CD4-positive, alpha-beta T cell treated with Interleukin-6 at 100 ng/mL for 8 hours (primary cell): ENCODE results near the gene PWP1.

Experiments
- DNase-seq: peaks from one replicate; pipeline ENCODE4 v3.0.0-alpha.2; 2020; ENCODE audit warnings: mixed read lengths, low spot score

Gene PWP1

GRCh38 chr12:107685360-107686248, at the start of gene PWP1:
PWP1 (plus strand) TSS chr12:107685799; CDS start chr12:107685900, 101 bp downstream.
- DNase-seq: peak; percentile 94

GRCh38 chr12:107641154-107641553, 44.4 kb upstream of the PWP1 start:
- DNase-seq: no peak

- DNase-seq: no peak
These were observed 43.4 kb upstream of the PWP1 start for GRCh38 chr12:107642240-107642639.

- DNase-seq: no peak
These were observed 39.8 kb upstream of the PWP1 start for GRCh38 chr12:107645630-107646333.

- no peak for DNase-seq
These were observed 39.2 kb upstream of the PWP1 start for GRCh38 chr12:107646436-107646835.

GRCh38 chr12:107649661-107650061, 35.9 kb upstream of the PWP1 start:
- DNase-seq: no peak

- DNase-seq: no peak
These were observed 34.6 kb upstream of the PWP1 start for GRCh38 chr12:107650977-107651376.

- no peak for DNase-seq
These were observed 33.8 kb upstream of the PWP1 start for GRCh38 chr12:107651571-107652449.

GRCh38 chr12:107653519-107653918, 32.1 kb upstream of the PWP1 start:
- no peak for DNase-seq

GRCh38 chr12:107654873-107655272, 30.7 kb upstream of the PWP1 start:
- DNase-seq: no peak

GRCh38 chr12:107655281-107656065, 30.1 kb upstream of the PWP1 start:
- no peak for DNase-seq

- no peak for DNase-seq
These were observed 29.3 kb upstream of the PWP1 start for GRCh38 chr12:107656302-107656701.

GRCh38 chr12:107657133-107657532, 28.5 kb upstream of the PWP1 start:
- DNase-seq: no peak

- DNase-seq: no peak
These were observed 28.0 kb upstream of the PWP1 start for GRCh38 chr12:107657621-107658020.

- no peak for DNase-seq
These were observed 25.4 kb upstream of the PWP1 start for GRCh38 chr12:107660235-107660634.

GRCh38 chr12:107660861-107661415, 24.7 kb upstream of the PWP1 start:
- DNase-seq: no peak

GRCh38 chr12:107661830-107662229, 23.8 kb upstream of the PWP1 start:
- DNase-seq: no peak

GRCh38 chr12:107662484-107662883, 23.1 kb upstream of the PWP1 start:
- no peak for DNase-seq

GRCh38 chr12:107663277-107663676, 22.3 kb upstream of the PWP1 start:
- DNase-seq: no peak

- no peak for DNase-seq
These were observed 19.6 kb upstream of the PWP1 start for GRCh38 chr12:107666009-107666408.

- no peak for DNase-seq
These were observed 18.1 kb upstream of the PWP1 start for GRCh38 chr12:107667464-107667863.
